H1 (cell line): ENCODE data around the gene SEC24B. TPM values are rescaled to one million over a fixed set of nuclear protein-coding genes. Genes with fewer than 3 reads are reported as not detected.

Source experiments
- CTCF ChIA-PET: fragments of 300-600 bp; sonication (Branson Sonifier 250); formaldehyde crosslinking; loops from one replicate; lab custom pipeline; 2021; ENCODE audit not compliant: partially characterized antibody; lab: Charles Lee
- POLR2A ChIA-PET: fragments of 300-600 bp; sonication (Branson Sonifier 250); formaldehyde crosslinking; loops from one replicate; lab custom pipeline; 2021; ENCODE audit warnings: inconsistent platforms; ENCODE audit not compliant: partially characterized antibody; lab: Charles Lee
- DNase-seq, 2 experiments: peaks; one replicate each; pipeline versions ENCODE4 v3.0.0 to v3.0.0-alpha.2; 2010 to 2022; ENCODE audit warnings: low spot score in 2 of 2, low read depth in 1 of 2, mixed read lengths in 1 of 2
- FAIRE-seq: peaks from 2 replicates; lab custom pipeline; 2011; peaks lifted over from hg19 to GRCh38; lab: Jason Lieb, UNC
- H2AFZ ChIP-seq: 2 replicates; pipeline ENCODE4 v1.8.1; 2012; ENCODE audit warnings: low read length, inconsistent platforms
- H2AK5ac ChIP-seq: 2 replicates; pipeline ENCODE4 v1.6.1; 2013; ENCODE audit warnings: low read depth, low read length
- H2BK120ac ChIP-seq: replicated peaks from 2 replicates; pipeline ENCODE3; 2013; ENCODE audit warnings: low read depth, low read length, inconsistent platforms
- H2BK12ac ChIP-seq: 2 replicates; pipeline ENCODE4 v1.6.1; 2013; ENCODE audit warnings: low read depth, low read length
- H2BK15ac ChIP-seq: 2 replicates; pipeline ENCODE4 v1.6.1; 2013; ENCODE audit warnings: low read length
- H2BK20ac ChIP-seq: 2 replicates; pipeline ENCODE4 v1.6.1; 2013; ENCODE audit warnings: low read length
- H2BK5ac ChIP-seq: 2 replicates; pipeline ENCODE4 v1.6.1; 2013; ENCODE audit warnings: low read depth, low read length
- H3K14ac ChIP-seq: 2 replicates; pipeline ENCODE4 v1.6.1; 2013; ENCODE audit warnings: inconsistent platforms; ENCODE audit not compliant: insufficient read length
- H3K18ac ChIP-seq: 2 replicates; pipeline ENCODE4 v1.6.1; 2013; ENCODE audit warnings: low read length; ENCODE audit errors: extremely low read depth
- H3K23ac ChIP-seq: 2 replicates; pipeline ENCODE4 v1.6.1; 2013; ENCODE audit warnings: inconsistent platforms; ENCODE audit not compliant: insufficient read length
- H3K23me2 ChIP-seq: 2 replicates; pipeline ENCODE4 v1.6.1; 2013; ENCODE audit warnings: low read depth, low read length
- H3K27ac ChIP-seq: 2 replicates; pipeline ENCODE4 v1.6.1; 2011; ENCODE audit warnings: low read depth, low read length, inconsistent platforms
- H3K27me3 ChIP-seq, 4 experiments: replicated peaks in 1 of 4; 1 replicate in 1 of 4; 2 replicates in 3 of 4; pipeline versions ENCODE4 v1.6.1 to v1.8.1; 2011 to 2013; ENCODE audit warnings: low read length in 3 of 4, mild to moderate bottlenecking in 3 of 4, inconsistent platforms in 2 of 4, mixed read lengths in 2 of 4, moderate library complexity in 1 of 4; ENCODE audit not compliant: control insufficient read depth in 3 of 4, insufficient read depth in 3 of 4; ENCODE audit errors: extremely low read depth in 1 of 4
- H3K36me3 ChIP-seq, 4 experiments: 2 replicates each; pipeline versions ENCODE4 v1.6.1 to v1.8.1; 2011 to 2013; ENCODE audit warnings: mild to moderate bottlenecking in 4 of 4, low read length in 3 of 4, moderate library complexity in 2 of 4, control low read depth in 1 of 4, inconsistent platforms in 1 of 4; ENCODE audit not compliant: insufficient read depth in 4 of 4, control insufficient read depth in 2 of 4
- H3K4ac ChIP-seq: replicated peaks from 2 replicates; pipeline ENCODE3; 2013; ENCODE audit warnings: low read length, low read depth, mixed read lengths, inconsistent platforms; ENCODE audit not compliant: insufficient read length
- H3K4me1 ChIP-seq, 4 experiments: replicated peaks in 1 of 4; 1 replicate in 1 of 4; 2 replicates in 3 of 4; pipeline versions ENCODE4 v1.6.1 to v1.8.1; 2011 to 2013; ENCODE audit warnings: low read length in 3 of 4, inconsistent platforms in 2 of 4, mixed read lengths in 1 of 4; ENCODE audit not compliant: insufficient read depth in 4 of 4, control insufficient read depth in 3 of 4
- H3K4me2 ChIP-seq, 2 experiments: 2 replicates each; pipeline versions ENCODE4 v1.6.1 to v1.8.1; 2011 to 2013; ENCODE audit warnings: low read depth in 2 of 2, low read length in 2 of 2, control low read depth in 1 of 2, inconsistent platforms in 1 of 2, mild to moderate bottlenecking in 1 of 2; ENCODE audit not compliant: insufficient read depth in 1 of 2
- H3K4me3 ChIP-seq, 4 experiments: fragments of 200-600, 300-600 bp in 1 of 4; sonication (generic), shearing (Covaris generic), sonication (Bioruptor Twin) in 1 of 4; 2 replicates each; pipeline versions ENCODE4 v1.5.1 to v1.8.1; 2011 to 2016; ENCODE audit warnings: low read length in 4 of 4, low read depth in 3 of 4, control low read depth in 2 of 4, inconsistent platforms in 2 of 4, mild to moderate bottlenecking in 2 of 4, mixed read lengths in 1 of 4, moderate library complexity in 1 of 4; ENCODE audit not compliant: insufficient read depth in 2 of 4; ENCODE audit errors: extremely low read depth in 1 of 4
- H3K56ac ChIP-seq: replicated peaks from 2 replicates; pipeline ENCODE3; 2013; ENCODE audit warnings: low read depth, mild to moderate bottlenecking, mixed read lengths, low read length, inconsistent platforms; ENCODE audit not compliant: insufficient read length
- H3K79me1 ChIP-seq: 2 replicates; pipeline ENCODE4 v1.6.1; 2013; ENCODE audit warnings: low read depth, low read length, control low read depth
- H3K79me2 ChIP-seq, 2 experiments: 2 replicates each; pipeline versions ENCODE4 v1.6.1 to v1.8.1; 2012 to 2013; ENCODE audit warnings: low read length in 2 of 2, mild to moderate bottlenecking in 2 of 2, inconsistent platforms in 1 of 2; ENCODE audit not compliant: insufficient read depth in 2 of 2, control insufficient read depth in 1 of 2
- H3K9ac ChIP-seq, 4 experiments: replicated peaks in 1 of 4; 1 replicate in 1 of 4; 2 replicates in 3 of 4; pipeline versions ENCODE4 v1.6.1 to v1.8.1; 2011 to 2013; ENCODE audit warnings: low read depth in 3 of 4, low read length in 3 of 4, control low read depth in 2 of 4, mild to moderate bottlenecking in 2 of 4, moderate library complexity in 2 of 4, inconsistent platforms in 1 of 4; ENCODE audit errors: extremely low read depth in 1 of 4
- H3K9me3 ChIP-seq, 2 experiments: 2 replicates each; pipeline versions ENCODE4 v1.6.1 to v1.8.1; 2012 to 2013; ENCODE audit warnings: mild to moderate bottlenecking in 2 of 2, moderate library complexity in 2 of 2, control low read depth in 1 of 2, inconsistent platforms in 1 of 2, low read depth in 1 of 2, low read length in 1 of 2, mixed read lengths in 1 of 2; ENCODE audit not compliant: insufficient read depth in 2 of 2
- H4K20me1 ChIP-seq, 2 experiments: replicated peaks in 1 of 2; 2 replicates each; pipeline versions ENCODE3 to v1.8.1; 2011 to 2013; ENCODE audit warnings: inconsistent platforms in 2 of 2, low read length in 2 of 2, mild to moderate bottlenecking in 1 of 2; ENCODE audit not compliant: insufficient read depth in 2 of 2, control insufficient read depth in 1 of 2
- H4K5ac ChIP-seq: 2 replicates; pipeline ENCODE4 v1.6.1; 2013; ENCODE audit warnings: low read length, low read depth, mixed read lengths, inconsistent platforms; ENCODE audit not compliant: insufficient read length
- H4K8ac ChIP-seq: 2 replicates; pipeline ENCODE4 v1.8.0; 2013; ENCODE audit warnings: mild to moderate bottlenecking, moderate library complexity, low read length, inconsistent platforms; ENCODE audit not compliant: insufficient read depth; ENCODE audit errors: extremely low read depth
- H4K91ac ChIP-seq: replicated peaks from 2 replicates; pipeline ENCODE3; 2013; ENCODE audit warnings: low read length, mixed read lengths, inconsistent platforms; ENCODE audit not compliant: insufficient read length
- WGBS, 2 experiments: shearing (Covaris generic) in 1 of 2; methylation state at CpG; one replicate each; pipeline versions ENCODE4 v1.1.6 to v1.1.7; 2013 to 2015; ENCODE audit warnings: low lambda C conversion rate in 2 of 2, mixed read lengths in 2 of 2, inconsistent platforms in 1 of 2, low coverage in 1 of 2, missing lambda C conversion rate in 1 of 2; ENCODE audit not compliant: insufficient replicate concordance in 2 of 2, insufficient coverage in 1 of 2, insufficient read length in 1 of 2; ENCODE audit errors: extremely low coverage in 1 of 2, missing lambda C conversion rate in 1 of 2; 5-methylcytosine and 5-hydroxymethylcytosine counted together
- polyA plus RNA-seq, 7 experiments: library from polyadenylated mRNA; depleted of rRNA in 3 of 7; stranded (reverse) in 5 of 7; unstranded in 2 of 7; fragments of >200 nt in 5 of 7; fragments of 200-250 nt in 2 of 7; gene quantifications; 1 replicate in 5 of 7; 2 replicates in 1 of 7; 4 replicates in 1 of 7; pipeline versions ENCODE4 v1.2.1 to v1.2.3, GENCODE V29; 2011 to 2013; ENCODE audit warnings: missing spikeins in 2 of 7, mixed read lengths in 2 of 7
- total RNA-seq: library from RNA; stranded (reverse); fragmentation: NEBNext Ultra II Directional; extraction: Animal tissue kit (Norgen Biotek cat#: 25700); gene quantifications from 2 replicates; pipeline ENCODE4 v1.2.1, GENCODE V29; 2021

Gene SEC24B
- total and polyA plus RNA-seq, 2 of the 8 experiments (the other 6 are each of a cell fraction or from before 2014, with no cell fraction given), result 25.6 to 30.9 TPM

GRCh38 chr4:109547394-109547793, 113.8 kb downstream of the SEC24B start:
- Histone ChIP-seq H3K79me1 (no peaks in the 10 kb centered on the region), H3K27me3 (peaks cover 0 to 1% (median 0%) of the 10 kb centered on the region in 4 experiments; a peak in 1 of 7 replicates), H2BK20ac (no peak overlapping the region), H3K4me1 (no peaks in the 10 kb centered on the region), H2AFZ (no peak overlapping the region), H3K23me2 (no peaks in the 10 kb centered on the region), H2BK5ac (no peak overlapping the region), H3K18ac (no peak overlapping the region), H4K91ac (no peak overlapping the region), H2BK12ac (no peak overlapping the region), H3K79me2 (no peaks in the 10 kb centered on the region), H3K4ac (no peak overlapping the region), H2AK5ac (no peak overlapping the region), H3K36me3 (no peaks in the 10 kb centered on the region; a peak in 1 of 8 replicates), H3K27ac (no peak overlapping the region), H4K20me1 (no peaks in the 10 kb centered on the region), H4K8ac (no peak overlapping the region), H3K9me3 (no peaks in the 10 kb centered on the region), H2BK15ac (no peak overlapping the region), H2BK120ac (no peak overlapping the region), H3K14ac (no peak overlapping the region), H3K4me3 (no peak overlapping the region), H3K56ac (no peak overlapping the region), H3K23ac (no peak overlapping the region), H4K5ac (no peak overlapping the region), H3K4me2 (no peak overlapping the region), H3K9ac (no peak overlapping the region)
- CTCF ChIA-PET, result interaction anchor here (1.6 kb wide), 1 partner anchor 107 kb away, joined by 4 read pairs; no protein-coding TSS in a partner anchor
- DNase-seq, result no peak
- POLR2A ChIA-PET, result no interaction called here
- no peak for FAIRE-seq
- 88% methylated on average over 5 of the region's 5 CpGs; no CpG with 5 or more reads in 1 of the 2 experiments for WGBS, 2 experiments
